Osteocyte (in vitro differentiated cells): Measurements from ENCODE around the gene PADI3. TPM values are rescaled to one million over a fixed set of nuclear protein-coding genes. Genes with fewer than 3 reads are reported as not detected.

Experiments used
- DNase-seq: peaks from one replicate; pipeline ENCODE4 v3.0.0; 2021; ENCODE audit warnings: mixed read lengths; ENCODE audit not compliant: unreplicated experiment; ENCODE audit errors: extremely low spot score
- H3K27ac Mint-ChIP-seq: one replicate; pipeline ENCODE4 v1.8.0; 2021; ENCODE audit warnings: mild to moderate bottlenecking, mixed read lengths; ENCODE audit not compliant: unreplicated experiment
- H3K27me3 Mint-ChIP-seq: one replicate; pipeline ENCODE4 v1.8.0; 2021; ENCODE audit warnings: mixed read lengths; ENCODE audit not compliant: unreplicated experiment
- H3K36me3 Mint-ChIP-seq: one replicate; pipeline ENCODE4 v1.8.0; 2021; ENCODE audit warnings: mixed read lengths; ENCODE audit not compliant: unreplicated experiment
- H3K4me1 Mint-ChIP-seq: one replicate; pipeline ENCODE4 v1.8.0; 2021; ENCODE audit warnings: mixed read lengths; ENCODE audit not compliant: unreplicated experiment
- H3K4me3 Mint-ChIP-seq: one replicate; pipeline ENCODE4 v1.8.0; 2021; ENCODE audit warnings: mild to moderate bottlenecking, moderate library complexity, mixed read lengths; ENCODE audit not compliant: unreplicated experiment
- H3K9me3 Mint-ChIP-seq: one replicate; pipeline ENCODE4 v1.8.0; 2021; ENCODE audit warnings: mixed read lengths; ENCODE audit not compliant: unreplicated experiment
- total RNA-seq: library from RNA; stranded (reverse); gene quantifications from 2 replicates; pipeline ENCODE4 v1.2.1, GENCODE V29; 2021
- TF ChIP-seq, protein P1 (sequence below): fragments of 200-600 bp; sonication (generic); IDR thresholded peaks from 2 replicates; pipeline ENCODE4 v1.5.0; 2021; ENCODE audit warnings: antibody characterized with exemption, mild to moderate bottlenecking, moderate library complexity

The PADI3 gene
- total RNA-seq, 1 donor from 2014 or later = 0.73 TPM

DNA sequence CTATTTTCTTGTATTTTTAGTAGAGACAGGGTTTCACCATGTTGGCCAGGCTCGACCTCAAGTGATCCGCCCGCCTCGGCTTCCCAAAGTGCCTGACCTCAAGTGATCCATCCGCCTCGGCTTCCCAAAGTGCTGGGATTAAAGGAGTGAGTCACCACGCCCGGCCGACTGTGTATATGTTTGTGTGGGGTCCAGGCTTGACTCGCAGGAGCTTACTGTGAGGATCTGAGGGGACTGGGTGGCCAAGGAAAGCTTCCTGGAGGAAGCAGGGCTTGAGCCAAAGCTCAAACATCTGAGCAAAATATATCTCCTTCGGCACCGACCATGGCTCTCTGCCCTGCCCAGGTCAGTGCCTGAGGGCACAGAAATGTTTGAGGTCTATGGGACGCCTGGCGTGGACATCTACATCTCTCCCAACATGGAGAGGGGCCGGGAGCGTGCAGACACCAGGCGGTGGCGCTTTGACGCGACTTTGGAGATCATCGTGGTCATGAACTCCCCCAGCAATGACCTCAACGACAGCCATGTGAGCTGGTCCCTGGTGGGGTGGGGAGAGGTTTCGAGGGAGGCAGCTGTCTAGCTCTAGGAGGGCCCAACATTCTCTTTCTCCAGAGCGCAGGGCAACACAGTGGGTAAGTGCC lies 10.5 kb downstream of the PADI3 start:
- Mint-ChIP-seq H3K9me3 (peaks cover 5% of the 10 kb centered on the region), H3K36me3 (peaks cover 4% of the 10 kb centered on the region), H3K4me3 (no peak overlapping the region), H3K27me3 (peaks cover 6% of the 10 kb centered on the region), H3K27ac (no peak overlapping the region), H3K4me1 (peaks cover 5% of the 10 kb centered on the region)
- TF ChIP-seq, protein P1, sequence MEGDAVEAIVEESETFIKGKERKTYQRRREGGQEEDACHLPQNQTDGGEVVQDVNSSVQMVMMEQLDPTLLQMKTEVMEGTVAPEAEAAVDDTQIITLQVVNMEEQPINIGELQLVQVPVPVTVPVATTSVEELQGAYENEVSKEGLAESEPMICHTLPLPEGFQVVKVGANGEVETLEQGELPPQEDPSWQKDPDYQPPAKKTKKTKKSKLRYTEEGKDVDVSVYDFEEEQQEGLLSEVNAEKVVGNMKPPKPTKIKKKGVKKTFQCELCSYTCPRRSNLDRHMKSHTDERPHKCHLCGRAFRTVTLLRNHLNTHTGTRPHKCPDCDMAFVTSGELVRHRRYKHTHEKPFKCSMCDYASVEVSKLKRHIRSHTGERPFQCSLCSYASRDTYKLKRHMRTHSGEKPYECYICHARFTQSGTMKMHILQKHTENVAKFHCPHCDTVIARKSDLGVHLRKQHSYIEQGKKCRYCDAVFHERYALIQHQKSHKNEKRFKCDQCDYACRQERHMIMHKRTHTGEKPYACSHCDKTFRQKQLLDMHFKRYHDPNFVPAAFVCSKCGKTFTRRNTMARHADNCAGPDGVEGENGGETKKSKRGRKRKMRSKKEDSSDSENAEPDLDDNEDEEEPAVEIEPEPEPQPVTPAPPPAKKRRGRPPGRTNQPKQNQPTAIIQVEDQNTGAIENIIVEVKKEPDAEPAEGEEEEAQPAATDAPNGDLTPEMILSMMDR = no peak
- DNase-seq = no peak

DNA sequence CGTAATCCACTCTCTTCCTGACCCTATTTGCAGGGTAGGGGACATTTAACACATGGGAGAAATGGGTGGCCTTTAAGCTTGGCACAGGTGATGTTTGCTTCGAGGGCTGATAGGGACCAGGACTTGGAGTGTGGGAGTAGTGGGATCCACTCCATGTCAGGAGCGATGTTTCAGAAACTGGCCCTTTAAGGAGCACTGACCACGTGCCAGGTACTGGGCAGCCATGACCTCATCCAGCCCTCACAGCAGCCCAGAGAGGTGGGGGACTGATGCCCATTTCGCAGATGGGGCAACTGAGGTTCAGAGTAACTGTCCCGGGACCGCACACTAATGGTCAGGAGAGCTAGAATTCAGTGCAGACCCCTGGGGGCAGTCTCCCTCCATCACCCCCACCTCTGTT lies 11.4 kb downstream of the PADI3 start:
- H3K27ac Mint-ChIP-seq = no peak overlapping the region
- no peak for DNase-seq
- peaks cover 5% of the 10 kb centered on the region for H3K9me3 Mint-ChIP-seq
- H3K4me1 Mint-ChIP-seq = peaks cover 5% of the 10 kb centered on the region
- H3K4me3 Mint-ChIP-seq = no peak overlapping the region
- TF ChIP-seq, protein P1 = no peak
- H3K27me3 Mint-ChIP-seq = peaks cover 6% of the 10 kb centered on the region
- peaks cover 4% of the 10 kb centered on the region for H3K36me3 Mint-ChIP-seq

DNA sequence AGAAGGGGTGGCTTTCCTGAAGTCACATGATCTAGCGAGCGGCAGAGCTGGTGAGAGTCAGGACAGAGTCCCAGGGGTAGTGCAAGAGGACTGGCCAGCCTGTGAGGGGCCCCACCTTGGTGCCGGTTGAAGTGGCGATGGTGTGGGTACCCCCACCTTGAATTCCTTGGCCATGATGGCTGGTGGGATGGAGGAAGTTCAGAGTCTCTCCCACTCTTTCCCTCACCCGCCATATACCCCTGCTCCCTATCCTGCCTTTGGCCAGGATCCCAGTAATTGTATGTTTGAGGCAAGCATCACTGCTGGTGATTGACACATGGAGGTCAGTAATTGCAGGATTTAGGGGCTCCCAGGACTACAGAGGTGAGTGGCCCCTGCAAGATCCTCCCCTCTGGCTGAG lies 11.8 kb downstream of the PADI3 start:
- DNase-seq = no peak
- Mint-ChIP-seq H3K4me1 (peaks cover 5% of the 10 kb centered on the region), H3K9me3 (peaks cover 5% of the 10 kb centered on the region), H3K27me3 (peaks cover 6% of the 10 kb centered on the region), H3K36me3 (peaks cover 4% of the 10 kb centered on the region), H3K27ac (no peak overlapping the region), H3K4me3 (no peak overlapping the region)
- TF ChIP-seq, protein P1 = no peak

DNA sequence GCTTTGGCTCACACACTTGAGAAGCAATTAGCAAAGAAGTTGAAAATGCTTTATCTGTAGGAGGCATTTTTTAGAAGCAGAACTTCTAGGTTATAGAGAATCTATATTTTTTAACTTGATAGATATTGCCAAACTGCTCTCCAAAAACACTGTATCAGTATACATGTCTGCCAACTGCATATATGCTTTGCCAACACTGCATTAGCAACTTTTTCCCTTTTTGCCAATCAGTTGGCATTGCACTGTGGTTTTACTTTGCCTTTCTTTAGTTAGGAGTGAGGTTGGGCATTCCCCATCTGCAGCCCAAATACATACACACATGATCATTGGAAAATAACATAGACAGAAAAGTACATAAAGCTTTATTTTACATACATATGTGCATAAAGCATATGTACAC lies 15.0 kb downstream of the PADI3 start:
- H3K9me3 Mint-ChIP-seq = peaks cover 5% of the 10 kb centered on the region
- H3K27ac Mint-ChIP-seq = no peak overlapping the region
- TF ChIP-seq, protein P1 = no peak
- H3K27me3 Mint-ChIP-seq = peaks cover 6% of the 10 kb centered on the region
- peaks cover 4% of the 10 kb centered on the region for H3K36me3 Mint-ChIP-seq
- H3K4me3 Mint-ChIP-seq = no peak overlapping the region
- H3K4me1 Mint-ChIP-seq = peaks cover 5% of the 10 kb centered on the region
- no peak for DNase-seq

DNA sequence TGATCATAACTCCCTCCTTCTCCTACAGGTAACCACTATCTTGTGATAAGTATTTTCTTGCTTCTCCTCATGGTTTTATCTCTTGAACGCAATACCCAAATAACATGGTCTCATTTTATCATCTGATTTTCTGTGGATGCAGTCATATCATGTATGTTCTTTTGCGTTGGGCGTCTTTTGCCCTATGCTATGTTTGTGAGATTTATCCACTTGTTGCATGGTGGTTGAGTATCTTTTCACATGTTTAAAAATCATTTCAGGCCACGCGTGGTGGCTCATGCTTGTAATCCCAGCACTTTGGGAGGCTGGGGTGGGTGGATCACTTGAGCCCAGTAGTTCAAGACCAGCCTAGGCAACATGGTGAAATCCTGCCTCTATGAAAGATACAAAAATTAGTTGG lies 15.6 kb downstream of the PADI3 start:
- no peak overlapping the region for H3K4me3 Mint-ChIP-seq
- H3K27ac Mint-ChIP-seq = no peak overlapping the region
- TF ChIP-seq, protein P1 = no peak
- DNase-seq = no peak
- peaks cover 6% of the 10 kb centered on the region for H3K27me3 Mint-ChIP-seq
- H3K4me1 Mint-ChIP-seq = peaks cover under 1% of the 10 kb centered on the region
- H3K36me3 Mint-ChIP-seq = peaks cover 4% of the 10 kb centered on the region
- H3K9me3 Mint-ChIP-seq = peaks cover 5% of the 10 kb centered on the region
